Activated T-cell treated with anti-CD3 and anti-CD28 coated beads for 4 hours (primary cell): Measurements from ENCODE around the gene GJA4.

Experiments used
- DNase-seq: peaks from one replicate; pipeline ENCODE4 v3.0.0-alpha.2; 2020

GJA4 gene

GRCh38 chr1:34792868-34793727 lies at the start of gene GJA4:
Gene GJA4 (plus strand): TSS chr1:34792999. CDS start chr1:34794214, 1,215 bp downstream.
- no peak for DNase-seq

- no peak for DNase-seq
These were observed 49.0 kb upstream of the GJA4 start for GRCh38 chr1:34743775-34744174.

GRCh38 chr1:34744851-34745250 lies 47.9 kb upstream of the GJA4 start:
- no peak for DNase-seq

- DNase-seq = no peak
These were observed 47.1 kb upstream of the GJA4 start for GRCh38 chr1:34745666-34746065.

- DNase-seq = no peak
These were observed 46.7 kb upstream of the GJA4 start for GRCh38 chr1:34746101-34746500.

- DNase-seq = no peak
These were observed 45.8 kb upstream of the GJA4 start for GRCh38 chr1:34746785-34747637.

GRCh38 chr1:34747638-34747941 lies 45.2 kb upstream of the GJA4 start:
- DNase-seq = no peak

GRCh38 chr1:34749992-34750391 lies 42.8 kb upstream of the GJA4 start:
- no peak for DNase-seq

- no peak for DNase-seq
These were observed 42.2 kb upstream of the GJA4 start for GRCh38 chr1:34750610-34751009.

GRCh38 chr1:34753163-34753562 lies 39.6 kb upstream of the GJA4 start:
- DNase-seq = no peak

GRCh38 chr1:34754964-34755637 lies 37.7 kb upstream of the GJA4 start, which contains the start of gene GJB5:
Gene GJB5 (plus strand): TSS chr1:34755047. CDS start chr1:34757331, 2,284 bp downstream.
- no peak for DNase-seq

GRCh38 chr1:34755961-34756360 lies 36.8 kb upstream of the GJA4 start:
- no peak for DNase-seq

GRCh38 chr1:34757386-34757785 lies 35.4 kb upstream of the GJA4 start:
- DNase-seq = no peak

- DNase-seq = no peak
These were observed 34.0 kb upstream of the GJA4 start for GRCh38 chr1:34758751-34759150.

GRCh38 chr1:34759503-34760357 lies 33.1 kb upstream of the GJA4 start, which contains the start of gene GJB4:
Gene GJB4 (plus strand): TSS chr1:34759740. CDS start chr1:34761255, 1,515 bp downstream.
- no peak for DNase-seq

- no peak for DNase-seq
These were observed 31.5 kb upstream of the GJA4 start for GRCh38 chr1:34761176-34761761.

- no peak for DNase-seq
These were observed 31.0 kb upstream of the GJA4 start for GRCh38 chr1:34761776-34762307.

GRCh38 chr1:34762474-34763141 lies 30.2 kb upstream of the GJA4 start:
- DNase-seq = no peak

- DNase-seq = no peak
These were observed 29.5 kb upstream of the GJA4 start for GRCh38 chr1:34763142-34763781.

- no peak for DNase-seq
These were observed 23.9 kb upstream of the GJA4 start for GRCh38 chr1:34768856-34769255.
